AG08396 (cell line): ENCODE measurements around the gene DCTN2.

ENCODE experiments used
- DNase-seq: peaks from one replicate; pipeline ENCODE4 v3.0.0; 2012; ENCODE audit warnings: low spot score, mixed read lengths

The DCTN2 gene

DNA sequence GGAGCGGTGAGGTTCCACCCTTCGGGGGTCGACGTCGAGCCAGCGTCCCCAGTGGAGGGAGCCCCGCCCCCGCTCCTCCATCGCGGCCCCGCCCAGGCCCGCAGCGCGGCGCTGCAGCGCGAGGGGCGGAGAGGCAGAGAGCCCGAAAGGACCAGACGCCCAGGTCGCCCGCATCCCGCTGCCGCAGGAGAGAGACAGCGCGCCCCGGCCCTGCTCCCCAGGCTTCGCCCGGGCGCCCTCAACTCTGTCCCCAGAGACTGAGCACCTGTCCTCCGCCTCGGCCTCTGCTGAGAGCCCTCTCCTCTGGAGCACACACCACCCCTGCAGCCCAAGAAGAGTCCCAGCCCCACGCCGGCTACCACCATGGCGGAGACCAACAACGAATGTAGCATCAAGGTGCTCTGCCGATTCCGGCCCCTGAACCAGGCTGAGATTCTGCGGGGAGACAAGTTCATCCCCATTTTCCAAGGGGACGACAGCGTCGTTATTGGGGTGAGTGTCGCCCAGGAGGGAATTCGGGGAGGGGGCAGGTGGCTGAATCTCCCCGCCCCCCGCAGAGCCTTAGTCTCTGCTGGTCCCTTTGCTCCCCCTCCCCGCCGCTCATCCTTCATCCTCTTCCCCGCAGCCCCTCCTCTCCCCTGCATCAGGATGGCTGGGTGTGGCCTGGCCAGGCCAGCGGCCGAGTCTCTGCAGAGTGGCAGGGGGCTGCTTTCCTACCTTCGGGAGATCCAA, 3.1 kb upstream of the DCTN2 start, which contains the start of gene KIF5A:
KIF5A (plus strand) TSS at position 136 of the 732 bp plus-strand sequence; CDS start at position 364, 228 bp downstream.
- peak; percentile 81 for DNase-seq

GRCh38 chr12:57549203-57549908, 2.4 kb upstream of the DCTN2 start:
- no peak for DNase-seq

- no peak for DNase-seq
These were observed 1.5 kb upstream of the DCTN2 start for GRCh38 chr12:57548488-57548887.

DNA sequence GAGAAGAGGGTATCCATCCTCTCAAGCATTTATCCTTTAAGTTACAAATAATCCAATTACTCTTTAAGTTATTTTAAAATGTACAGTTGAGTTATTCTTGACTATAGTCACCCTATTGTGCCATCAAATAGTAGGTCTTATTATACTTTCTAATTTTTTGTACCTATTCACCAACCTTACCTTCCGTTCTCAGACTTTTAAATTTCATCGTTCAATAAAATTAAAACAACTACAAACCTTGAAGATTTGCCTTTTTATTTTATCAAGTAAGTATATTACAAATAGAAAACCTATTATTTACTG, 972 bp upstream of the DCTN2 start:
- DNase-seq: no peak

- DNase-seq: no peak
These were observed 458 bp upstream of the DCTN2 start for GRCh38 chr12:57547288-57548012.

DNA sequence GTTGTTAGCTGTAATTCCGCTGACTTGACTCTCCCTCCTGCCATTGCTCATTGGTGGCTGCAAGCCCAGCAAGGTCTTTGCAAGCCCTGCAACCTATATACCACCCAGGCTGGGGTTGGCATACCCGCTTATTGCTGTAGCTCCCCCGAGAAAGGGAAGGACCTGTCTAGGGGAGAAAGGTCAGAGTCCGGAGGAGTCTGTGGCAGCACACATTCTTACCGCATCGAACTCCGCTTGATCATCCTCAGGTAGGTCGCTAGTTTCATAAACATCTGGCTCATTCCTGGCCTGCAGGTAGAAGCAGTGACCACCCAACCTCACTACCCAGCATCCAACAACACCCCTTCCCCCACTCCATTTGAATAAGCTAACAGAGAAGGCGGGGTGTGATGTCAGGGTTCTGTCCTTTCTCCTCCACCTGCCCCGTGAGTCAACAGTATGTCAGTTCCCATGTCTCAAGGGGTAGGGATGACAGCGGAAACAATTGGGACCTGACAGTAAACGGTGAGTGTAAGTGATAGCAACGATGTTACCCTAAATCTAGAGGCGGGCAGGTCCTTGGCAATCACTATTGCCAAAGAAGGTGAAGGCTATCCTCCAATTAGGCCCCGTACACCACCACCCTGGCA, 1.1 kb downstream of the DCTN2 start:
- DNase-seq: no peak

DNA sequence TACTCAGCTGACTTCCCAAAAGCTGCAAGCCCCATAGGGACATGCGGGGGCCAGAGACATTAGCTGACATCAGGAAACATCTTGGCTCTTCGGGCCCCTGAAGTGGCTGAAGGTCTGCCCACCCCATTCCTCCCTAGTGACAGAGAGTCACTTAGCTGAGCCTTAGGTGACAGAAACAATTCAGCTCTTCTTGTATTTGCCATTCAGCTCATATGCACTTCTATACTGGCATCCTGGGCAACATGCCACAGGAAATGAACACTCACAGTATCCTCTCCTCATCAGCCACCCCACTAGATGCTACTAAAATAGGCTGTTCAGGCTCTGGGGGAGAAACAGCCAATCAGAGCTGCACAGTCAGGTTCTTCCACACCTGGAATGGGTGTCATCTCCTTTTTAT, 3.4 kb downstream of the DCTN2 start:
- no peak for DNase-seq

DNA sequence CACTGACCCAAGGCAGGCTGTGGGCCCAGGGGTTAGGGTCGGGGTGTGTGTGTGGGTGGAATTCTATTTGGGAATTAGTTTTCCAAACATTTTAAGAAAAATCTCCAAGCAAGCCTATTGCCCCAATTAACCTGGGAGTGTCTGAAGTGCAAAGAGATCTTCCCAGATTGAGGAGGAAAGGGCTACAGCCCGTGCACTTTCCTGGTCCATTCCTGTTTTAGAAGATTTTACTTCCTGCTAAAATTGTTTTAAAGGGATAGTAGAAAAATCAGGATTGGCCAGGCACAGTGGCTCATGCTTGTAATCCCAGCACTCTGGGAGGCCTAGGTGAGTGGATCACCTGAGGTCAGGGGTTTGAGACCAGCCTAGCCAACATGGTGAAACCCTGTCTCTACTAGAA, 5.3 kb downstream of the DCTN2 start:
- no peak for DNase-seq

GRCh38 chr12:57541001-57541400, 6.0 kb downstream of the DCTN2 start:
- no peak for DNase-seq

GRCh38 chr12:57539134-57539768, 7.7 kb downstream of the DCTN2 start:
- no peak for DNase-seq

DNA sequence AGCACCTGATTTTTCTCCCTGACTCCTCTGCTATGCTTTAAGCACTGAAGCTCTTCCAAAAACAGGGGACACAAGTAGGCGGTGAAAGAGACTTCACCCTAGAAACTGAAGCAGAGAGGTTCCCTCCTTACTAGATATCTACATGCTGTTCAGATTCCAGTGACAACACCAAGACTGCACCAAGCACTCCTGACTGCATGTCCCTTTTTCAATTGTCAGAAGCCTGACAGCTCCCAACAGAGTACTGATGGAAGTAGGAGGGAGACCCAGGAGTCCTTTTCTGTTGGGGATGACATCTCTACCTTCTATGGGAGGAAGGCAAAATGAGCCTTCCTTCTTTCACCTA, 10.4 kb downstream of the DCTN2 start:
- no peak for DNase-seq

DNA sequence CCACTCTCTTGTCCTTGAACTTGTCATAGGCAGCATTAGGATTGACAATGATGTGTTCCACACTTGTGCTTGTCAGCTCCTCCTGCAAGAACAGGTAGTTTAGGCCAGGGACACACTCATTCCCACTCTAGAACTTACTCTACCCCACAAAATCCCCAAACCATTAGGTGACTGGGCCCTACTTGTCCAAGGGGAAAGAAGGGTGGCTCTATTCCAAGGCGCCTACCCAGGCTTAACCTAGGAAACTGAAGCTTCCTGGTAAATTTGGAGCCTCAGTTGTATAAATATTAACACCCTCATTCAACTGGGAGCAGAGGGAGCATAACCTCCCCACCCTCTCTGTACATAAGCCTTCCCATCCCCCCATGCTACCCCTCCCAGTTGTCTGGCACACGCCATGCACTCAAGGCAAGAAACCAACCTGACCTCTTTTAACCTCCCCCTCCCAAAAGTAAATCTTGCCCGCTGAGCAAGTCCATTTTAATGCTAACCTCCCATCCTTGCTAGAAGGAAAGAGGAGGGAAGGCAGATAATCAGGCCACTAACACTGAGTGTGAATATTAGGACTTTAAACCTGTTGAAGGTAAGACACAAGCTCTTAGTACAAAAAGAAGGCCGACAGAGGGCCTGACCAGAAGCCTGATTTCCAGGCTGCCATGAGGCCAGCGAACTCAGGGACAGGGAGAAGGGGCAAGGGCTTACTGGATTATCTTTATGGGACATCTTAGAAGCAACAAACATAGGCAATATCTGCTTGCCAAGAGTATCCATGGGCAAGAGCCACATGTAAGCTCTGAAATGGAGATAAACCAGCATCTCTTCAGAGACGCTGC, 11.0 kb downstream of the DCTN2 start:
- no peak for DNase-seq

DNA sequence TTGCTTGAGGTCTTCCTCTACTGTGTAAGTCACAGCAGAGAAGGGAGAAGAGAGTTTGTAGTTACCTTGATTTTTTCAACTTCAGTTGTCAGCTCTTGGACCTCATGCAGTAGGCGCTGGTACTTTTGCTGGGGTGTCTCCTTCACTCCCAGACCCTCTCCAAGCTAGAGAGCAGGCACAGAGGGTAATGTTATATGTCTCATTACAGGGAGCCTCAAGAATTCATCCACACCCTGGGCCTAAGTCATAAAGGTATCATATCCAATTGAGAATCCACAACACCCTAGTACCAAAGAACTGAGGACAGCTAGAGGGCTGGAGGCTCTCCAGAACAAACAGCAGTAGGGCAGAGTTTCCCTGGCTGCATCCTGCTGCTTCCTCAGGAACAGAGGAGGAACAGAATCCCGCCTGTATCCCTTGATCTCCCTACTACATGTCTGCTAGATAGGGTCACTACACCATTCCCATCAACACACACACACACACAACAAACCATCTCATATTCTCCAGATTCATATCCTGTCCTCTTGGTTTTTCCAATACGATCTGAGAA, 11.9 kb downstream of the DCTN2 start:
- no peak for DNase-seq

GRCh38 chr12:57534250-57534649, 12.7 kb downstream of the DCTN2 start:
- DNase-seq: no peak

DNA sequence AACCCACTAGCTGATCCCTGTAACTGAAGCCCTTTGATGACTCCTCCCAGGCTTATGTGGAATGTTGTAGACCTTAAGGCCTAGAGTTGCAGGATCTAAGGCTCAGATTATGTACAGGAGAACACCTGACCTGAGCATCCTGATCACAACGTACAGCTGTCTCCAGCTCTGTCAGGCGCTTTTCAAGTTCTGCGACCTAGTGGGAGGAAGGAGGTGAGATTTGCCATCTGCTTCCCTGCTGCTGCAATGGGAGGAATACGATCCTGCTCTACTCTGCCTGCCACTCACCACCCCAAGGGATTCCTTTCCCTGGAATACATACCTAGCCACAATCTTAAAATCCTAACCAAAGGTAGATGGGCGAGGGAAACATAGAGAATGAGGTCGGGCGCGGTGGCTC, 13.9 kb downstream of the DCTN2 start:
- DNase-seq: no peak

GRCh38 chr12:57531836-57532235, 15.2 kb downstream of the DCTN2 start:
- DNase-seq: no peak

- no peak for DNase-seq
These were observed 16.4 kb downstream of the DCTN2 start for GRCh38 chr12:57530396-57531142.

DNA sequence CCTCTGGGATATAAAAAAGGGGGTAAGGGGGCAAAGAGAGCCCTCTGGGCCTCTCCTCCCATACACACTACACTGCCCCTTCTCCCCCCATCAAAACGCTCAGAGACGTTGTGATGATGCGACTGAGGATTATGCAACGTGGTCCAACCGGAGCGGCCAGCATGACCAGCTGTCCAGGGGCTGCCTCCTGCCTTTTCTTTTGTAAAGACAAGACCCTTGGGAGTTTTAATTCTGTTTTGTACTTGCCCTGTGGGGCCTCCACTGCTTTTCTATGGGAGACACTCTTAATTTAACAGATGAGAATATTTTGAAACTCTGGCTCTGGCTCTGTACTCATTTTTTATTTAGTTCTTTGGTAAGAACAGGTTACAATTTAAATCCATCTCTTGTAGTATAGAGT, 17.2 kb downstream of the DCTN2 start:
- DNase-seq: no peak

DNA sequence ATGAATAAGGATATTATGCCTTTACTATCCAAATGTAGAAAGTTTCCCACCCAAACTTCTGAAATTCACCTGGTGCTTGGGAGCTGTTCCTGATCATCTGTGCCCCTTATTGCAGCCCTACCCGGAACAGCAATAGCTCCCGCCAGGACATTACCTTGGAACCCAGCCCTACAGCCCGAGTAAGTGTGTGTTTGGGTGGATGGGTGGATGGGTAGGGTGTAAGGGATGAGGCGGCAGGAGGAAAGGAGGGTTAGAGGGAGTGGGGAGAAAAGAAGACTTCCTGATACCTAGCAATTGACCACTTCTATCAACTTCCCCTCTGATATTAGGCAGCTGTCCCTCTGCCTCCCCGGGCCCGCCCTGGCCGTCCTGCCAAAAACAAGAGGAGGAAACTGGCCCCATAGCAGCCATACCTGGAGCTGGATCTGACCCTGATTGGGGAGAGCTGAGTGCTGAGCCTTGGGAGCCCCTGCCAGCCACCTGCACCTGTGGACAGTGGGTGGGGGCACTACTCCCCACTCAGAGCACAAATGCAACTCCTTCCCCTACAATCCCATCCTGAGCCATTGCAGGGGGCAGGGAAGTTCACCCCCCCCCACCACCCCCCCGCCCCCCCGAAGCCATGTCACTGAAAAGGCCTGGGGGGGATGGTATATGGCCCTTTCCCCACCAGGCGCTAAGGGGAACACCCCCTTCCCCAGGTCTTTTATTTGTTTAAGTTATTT, 18.0 kb downstream of the DCTN2 start:
- DNase-seq: no peak

GRCh38 chr12:57528176-57528575, 18.8 kb downstream of the DCTN2 start:
- no peak for DNase-seq
